HG03097 (cell line): ENCODE measurements around the gene ATG9A.

Experiments used
- ATAC-seq: cut with Tn5 transposase; IDR thresholded peaks from one replicate; pipeline ENCODE4 v1.9.1; 2021; ENCODE audit not compliant: unreplicated experiment, low FRiP score

The ATG9A gene

GRCh38 chr2:219252900-219253752 is 23.7 kb upstream of the ATG9A start, which contains the start of gene TUBA4B:
TSS of gene TUBA4B (plus strand) at chr2:219253243. CDS start at chr2:219253408, 165 bp downstream.
- no peak for ATAC-seq

DNA sequence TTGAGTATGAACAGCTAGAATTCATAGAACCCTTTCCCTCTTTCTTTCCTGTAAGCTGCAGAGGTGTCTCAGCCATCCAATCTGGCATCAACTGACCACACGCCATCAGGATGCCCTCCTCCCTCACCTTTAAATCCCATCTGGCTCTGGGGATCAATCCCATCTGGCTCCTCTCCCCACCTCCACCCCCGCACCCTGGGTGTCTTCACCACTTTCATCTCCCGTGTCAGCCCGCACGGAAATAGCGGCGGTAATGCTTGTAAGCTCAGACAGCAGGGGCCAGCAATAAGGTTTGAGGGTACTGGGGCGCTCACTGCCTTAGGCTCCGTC is 23.1 kb upstream of the ATG9A start:
- no peak for ATAC-seq

GRCh38 chr2:219252084-219252483 is 22.6 kb upstream of the ATG9A start:
- ATAC-seq = no peak

DNA sequence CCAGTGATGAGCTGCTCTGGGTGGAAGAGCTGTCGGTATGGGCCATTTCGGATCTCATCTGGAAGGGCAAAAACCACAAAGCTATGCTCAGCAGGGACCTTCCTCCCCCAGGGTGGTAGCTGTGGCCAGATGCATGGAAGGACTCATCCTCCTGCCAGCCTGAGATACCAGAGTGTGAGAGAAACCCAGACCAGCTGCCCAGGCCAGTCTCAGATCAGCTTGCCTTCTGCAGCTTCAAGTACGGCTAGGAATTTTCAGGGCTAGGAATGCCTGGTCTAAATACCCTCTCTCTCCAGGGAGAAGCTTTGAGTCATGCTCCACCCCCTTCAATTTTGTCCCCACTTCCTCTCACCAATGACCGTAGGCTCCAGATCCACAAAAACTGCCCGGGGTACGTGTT is 22.2 kb upstream of the ATG9A start:
- ATAC-seq = no peak

GRCh38 chr2:219250049-219250781 is 20.8 kb upstream of the ATG9A start:
- ATAC-seq = no peak

- peak; percentile 44 for ATAC-seq
Observed at GRCh38 chr2:219249203-219249980, 20.0 kb upstream of the ATG9A start.

DNA sequence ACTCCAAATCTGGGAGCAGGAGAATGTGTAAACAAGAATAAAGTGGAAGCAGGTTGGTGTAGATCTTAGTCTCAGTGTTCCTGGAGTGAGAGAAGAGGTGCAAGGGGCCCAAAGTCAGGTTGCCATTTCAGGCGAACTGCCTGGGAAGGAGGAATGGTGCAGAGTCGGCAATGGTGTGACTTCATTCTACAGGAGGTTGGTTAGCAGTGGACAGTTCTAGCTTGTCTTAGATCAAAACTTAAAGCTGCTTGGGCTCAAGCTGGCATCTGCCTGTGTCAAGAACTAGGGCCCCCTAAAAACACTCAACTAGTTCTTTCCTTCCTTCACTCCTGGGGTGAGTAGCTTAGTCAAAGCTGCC is 19.4 kb upstream of the ATG9A start:
- no peak for ATAC-seq

- no peak for ATAC-seq
Observed at GRCh38 chr2:219247678-219248642, 18.5 kb upstream of the ATG9A start.

DNA sequence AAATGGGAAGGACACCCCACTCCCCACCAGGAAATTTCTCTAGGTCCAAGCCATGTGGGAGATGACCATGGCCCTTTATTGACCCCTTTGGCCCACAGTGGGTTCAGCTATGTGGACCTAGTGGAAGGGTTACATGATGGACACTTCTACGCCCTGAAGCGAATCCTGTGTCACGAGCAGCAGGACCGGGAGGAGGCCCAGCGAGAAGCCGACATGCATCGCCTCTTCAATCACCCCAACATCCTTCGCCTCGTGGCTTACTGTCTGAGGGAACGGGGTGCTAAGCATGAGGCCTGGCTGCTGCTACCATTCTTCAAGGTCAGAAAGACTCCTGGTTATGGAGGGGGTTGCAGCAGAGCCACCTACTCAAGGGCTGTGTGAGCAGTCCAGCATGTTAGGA is 17.1 kb upstream of the ATG9A start:
- ATAC-seq = no peak

- ATAC-seq = no peak
Observed at GRCh38 chr2:219245899-219246230, 16.4 kb upstream of the ATG9A start.

DNA sequence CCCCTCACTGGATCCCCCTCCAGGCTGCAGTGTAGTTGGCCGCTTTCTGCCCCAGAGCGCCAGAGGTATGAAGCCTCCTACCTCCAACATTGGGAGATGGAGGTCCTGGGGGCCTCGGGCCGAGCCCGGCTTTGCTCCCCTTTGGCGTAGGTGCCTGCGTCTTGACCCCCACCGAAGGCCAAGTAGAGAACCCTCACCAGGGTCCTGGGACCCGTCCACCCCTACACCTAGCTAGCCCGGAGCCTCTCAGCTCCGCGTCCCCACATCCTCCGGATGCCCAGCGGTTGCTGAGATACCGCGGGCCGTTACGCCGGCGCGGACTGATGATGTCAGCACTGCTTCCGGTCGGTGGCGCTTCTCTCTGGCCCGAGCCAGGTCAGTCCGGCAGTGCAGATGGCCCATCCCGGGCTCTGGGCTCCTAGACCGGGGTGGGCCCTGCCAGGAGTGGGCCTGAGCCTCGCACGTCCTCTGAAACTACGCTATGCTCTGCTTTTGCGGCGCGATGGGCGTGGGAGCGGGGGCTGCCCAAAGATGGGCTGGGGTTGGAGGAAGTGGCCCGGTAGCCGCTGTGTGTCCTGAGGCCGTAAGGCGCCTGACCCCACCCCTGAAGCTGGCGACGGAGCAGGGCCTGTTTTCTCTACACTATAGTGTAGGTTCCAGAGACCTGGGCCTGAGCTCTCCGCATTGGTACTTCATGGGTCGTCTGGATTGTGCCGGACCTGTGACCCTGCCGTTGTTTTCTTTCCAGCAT is 15.9 kb upstream of the ATG9A start, which contains the start of the genes GLB1L and STK16:
Gene GLB1L, minus strand, starts transcription at position 297 of the 751 bp plus-strand sequence. CDS start 1,871 bp downstream, outside the sequence.
Gene STK16, plus strand, starts transcription at position 332 of the 751 bp plus-strand sequence. CDS start 521 bp downstream, outside the sequence.
- ATAC-seq = peak; percentile 48

DNA sequence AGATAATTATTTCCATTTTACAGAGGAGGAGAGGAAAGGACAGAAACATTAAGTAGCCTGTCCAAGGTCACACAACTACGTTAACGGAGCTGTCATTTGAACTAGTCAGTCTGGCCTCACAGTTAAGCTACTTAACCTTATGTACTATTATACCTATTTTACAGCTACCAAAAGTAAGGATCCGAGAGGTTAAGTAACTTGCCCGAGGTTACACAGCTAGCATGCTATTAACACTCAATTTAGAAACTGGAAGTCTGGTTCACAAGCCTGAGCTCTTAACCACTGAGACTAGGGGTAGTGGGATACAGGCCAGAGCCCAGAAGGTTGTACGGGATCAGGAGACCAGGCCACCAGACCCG is 15.3 kb upstream of the ATG9A start:
- ATAC-seq = no peak

GRCh38 chr2:219243291-219243761 is 13.9 kb upstream of the ATG9A start:
- ATAC-seq = no peak

DNA sequence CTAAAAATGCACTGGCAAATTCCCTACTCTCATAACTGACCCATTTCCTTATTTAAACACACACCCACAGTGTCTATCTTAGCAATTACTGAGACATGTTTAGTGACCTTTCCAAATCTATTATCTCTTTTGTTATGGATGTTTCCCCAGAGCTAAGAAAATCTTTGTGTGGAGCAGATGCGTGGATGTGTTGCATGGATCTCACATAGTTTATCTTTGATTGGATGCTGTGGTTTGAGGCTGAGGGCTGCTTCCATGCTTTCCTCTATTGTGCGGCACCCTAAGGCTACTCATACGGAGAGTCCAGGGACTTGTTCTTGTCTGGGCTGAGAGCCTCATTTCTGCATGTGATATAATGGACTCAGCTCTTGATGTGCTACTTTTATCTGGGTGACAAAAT is 4.9 kb upstream of the ATG9A start:
- no peak for ATAC-seq

DNA sequence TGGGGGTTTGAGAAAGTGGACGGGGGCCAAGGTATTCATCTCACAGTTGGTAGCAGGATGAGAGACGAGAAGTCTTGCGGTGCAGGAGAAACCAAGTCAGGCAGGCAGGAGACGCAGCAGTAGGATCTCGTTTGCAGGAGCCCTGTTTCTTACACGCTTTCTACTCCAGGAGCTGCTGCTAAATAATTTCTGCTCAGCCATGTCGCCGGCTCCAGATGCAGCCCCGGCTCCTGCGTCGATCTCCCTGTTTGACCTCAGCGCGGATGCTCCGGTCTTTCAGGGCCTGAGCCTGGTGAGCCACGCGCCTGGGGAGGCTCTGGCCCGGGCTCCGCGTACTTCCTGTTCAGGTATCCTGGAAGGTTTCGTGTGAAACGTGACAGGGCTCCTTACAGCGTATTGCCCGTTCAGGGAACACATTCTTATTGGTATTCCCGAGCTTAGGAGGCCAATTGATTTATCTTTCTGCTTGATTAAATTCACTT is 664 bp upstream of the ATG9A start:
- ATAC-seq = peak; percentile 17

- ATAC-seq = peak; percentile 4
Observed at GRCh38 chr2:219228911-219229304, 528 bp downstream of the ATG9A start.

DNA sequence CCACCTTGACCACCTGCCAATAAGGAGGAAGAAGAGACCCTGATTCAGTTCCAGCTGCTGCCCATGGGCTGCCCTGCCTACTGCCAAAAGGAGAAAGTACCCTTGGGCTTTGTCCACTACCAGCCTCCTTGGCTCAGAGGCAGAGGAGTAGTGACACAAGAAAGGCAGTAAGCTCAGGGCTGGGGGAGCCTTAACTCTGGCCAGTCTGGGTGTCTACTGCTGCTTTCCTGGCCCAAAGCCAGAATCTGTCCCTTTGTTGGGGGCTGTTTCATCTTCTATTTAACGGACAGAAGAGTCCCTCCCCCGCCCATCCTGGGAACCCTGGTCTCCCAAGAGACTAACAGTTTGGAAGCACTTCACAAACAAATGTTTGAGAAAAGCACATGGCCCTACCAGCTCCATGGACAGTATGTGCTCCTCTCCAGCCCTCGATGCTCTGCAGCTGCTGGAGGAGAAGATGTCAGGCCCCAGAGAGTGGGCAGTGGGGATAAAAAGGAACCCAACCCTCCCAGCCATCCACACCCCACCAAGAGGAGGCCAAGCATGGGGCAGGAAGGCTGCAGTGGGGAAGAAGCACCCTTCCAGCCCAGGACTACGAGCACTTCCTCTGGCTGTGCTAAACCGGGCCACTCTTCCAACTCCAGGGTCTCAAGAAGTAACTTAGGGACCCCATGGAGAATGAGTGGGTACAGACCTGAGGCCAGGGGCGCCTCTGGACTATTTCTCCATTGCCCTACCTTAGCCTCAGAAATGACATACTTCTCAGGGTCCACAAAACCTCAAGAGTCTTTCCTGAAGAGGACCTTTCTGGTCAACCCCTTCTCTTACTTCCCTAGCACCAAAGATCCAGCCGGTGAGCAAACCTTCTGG is 1.2 kb downstream of the ATG9A start:
- ATAC-seq = no peak

- no peak for ATAC-seq
Observed at GRCh38 chr2:219225350-219225749, 4.1 kb downstream of the ATG9A start.
